BLaER1 (cell line): ENCODE measurements around the gene MOB4.
A peak's percentile ranks its signal among the peaks of the same experiment; 100 is the strongest.
"Not testable (repeated sequence)": the region's sequence is repeated elsewhere in the genome, so short reads cannot be mapped to it uniquely, and the experiment has no call there.

ENCODE experiments used
- H3K27ac ChIP-seq: shearing (Covaris generic); formaldehyde crosslinking; 2 replicates; pipeline ENCODE4 v1.8.1; 2022
- H3K27me3 ChIP-seq: shearing (Covaris generic); formaldehyde crosslinking; 2 replicates; pipeline ENCODE4 v1.8.1; 2022
- H3K36me3 ChIP-seq: shearing (Covaris generic); formaldehyde crosslinking; 2 replicates; pipeline ENCODE4 v1.8.1; 2022
- H3K4me1 ChIP-seq: shearing (Covaris generic); formaldehyde crosslinking; 2 replicates; pipeline ENCODE4 v1.8.1; 2022
- H3K4me2 ChIP-seq: shearing (Covaris generic); formaldehyde crosslinking; 2 replicates; pipeline ENCODE4 v1.8.1; 2022
- H3K4me3 ChIP-seq: shearing (Covaris generic); formaldehyde crosslinking; 2 replicates; pipeline ENCODE4 v1.8.1; 2022
- H3K9ac ChIP-seq: shearing (Covaris generic); formaldehyde crosslinking; 2 replicates; pipeline ENCODE4 v1.8.1; 2022
- H3K9me3 ChIP-seq: shearing (Covaris generic); formaldehyde crosslinking; 2 replicates; pipeline ENCODE4 v1.8.1; 2022
- H4K20me1 ChIP-seq: shearing (Covaris generic); formaldehyde crosslinking; 2 replicates; pipeline ENCODE4 v1.8.1; 2022
- Cebpa-rat ChIP-seq: shearing (Covaris generic); IDR thresholded peaks from 2 replicates; pipeline ENCODE4 v1.8.1; 2022

The MOB4 gene

GRCh38 chr2:197515739-197516392 is at the start of gene MOB4:
MOB4 (plus strand) TSS chr2:197516066; CDS start chr2:197516087, 21 bp downstream.
- Histone ChIP-seq H3K9me3 (peaks cover 28% of the 10 kb centered on the region), H3K36me3 (peaks cover 28% of the 10 kb centered on the region), H3K4me3 (peak within 1 kb of the TSS; percentile 91), H3K9ac (peak within 1 kb of the TSS; percentile 96), H3K27ac (peak within 1 kb of the TSS; percentile 91), H4K20me1 (peaks cover 45% of the 10 kb centered on the region), H3K4me1 (peaks cover 21% of the 10 kb centered on the region), H3K27me3 (no peaks in the 10 kb centered on the region), H3K4me2 (peak within 1 kb of the TSS; percentile 87)
- no peak for TF ChIP-seq Cebpa-rat

- Histone ChIP-seq H3K36me3 (peaks cover 93% of the 10 kb centered on the region), H3K27me3 (no peaks in the 10 kb centered on the region), H3K4me2 (no peak overlapping the region), H3K27ac (no peak overlapping the region), H3K4me3 (no peak overlapping the region), H4K20me1 (no peaks in the 10 kb centered on the region), H3K9me3 (no peaks in the 10 kb centered on the region), H3K4me1 (no peaks in the 10 kb centered on the region), H3K9ac (no peak overlapping the region)
- no peak for TF ChIP-seq Cebpa-rat
Observed at GRCh38 chr2:197472166-197472565, 43.7 kb upstream of the MOB4 start.

- Histone ChIP-seq H3K4me3 (no peak overlapping the region), H3K27ac (no peak overlapping the region), H4K20me1 (no peaks in the 10 kb centered on the region), H3K36me3 (peaks cover 78% of the 10 kb centered on the region), H3K27me3 (no peaks in the 10 kb centered on the region), H3K9me3 (no peaks in the 10 kb centered on the region), H3K4me2 (no peak overlapping the region), H3K4me1 (peaks cover 15% of the 10 kb centered on the region), H3K9ac (no peak overlapping the region)
- TF ChIP-seq Cebpa-rat: no peak
Observed at GRCh38 chr2:197477797-197478196, 38.1 kb upstream of the MOB4 start.

- no peak for TF ChIP-seq Cebpa-rat
- H3K9me3 ChIP-seq: peaks cover 25% of the 10 kb centered on the region
- no peak overlapping the region for H3K4me3 ChIP-seq
- no peak overlapping the region for H3K9ac ChIP-seq
- peaks cover 15% of the 10 kb centered on the region for H3K4me1 ChIP-seq
- H3K36me3 ChIP-seq: peaks cover 80% of the 10 kb centered on the region
- no peak overlapping the region for H3K27ac ChIP-seq
- peaks cover 1% of the 10 kb centered on the region; the same call in 1 of the 2 replicates for H4K20me1 ChIP-seq
- no peaks in the 10 kb centered on the region for H3K27me3 ChIP-seq
- no peak overlapping the region for H3K4me2 ChIP-seq
Observed at GRCh38 chr2:197480165-197481036, 35.5 kb upstream of the MOB4 start.

GRCh38 chr2:197484248-197484647 is 31.6 kb upstream of the MOB4 start:
- not testable (repeated sequence) for H3K27ac ChIP-seq
- peaks cover 31% of the 10 kb centered on the region for H4K20me1 ChIP-seq
- H3K36me3 ChIP-seq: peaks cover 85% of the 10 kb centered on the region

GRCh38 chr2:197486175-197486574 is 29.7 kb upstream of the MOB4 start:
- H4K20me1 ChIP-seq: peaks cover 50% of the 10 kb centered on the region

More at GRCh38 chr2:197484248-197484647, 31.6 kb upstream of the MOB4 start:
- H3K9me3 ChIP-seq: peaks cover 33% of the 10 kb centered on the region
- not testable (repeated sequence) for H3K4me3 ChIP-seq, H3K27me3 ChIP-seq, H3K4me1 ChIP-seq, H3K4me2 ChIP-seq, H3K9ac ChIP-seq

GRCh38 chr2:197487385-197487784 is 28.5 kb upstream of the MOB4 start:
- Histone ChIP-seq H3K27ac (no peak overlapping the region), H3K4me3 (no peak overlapping the region), H3K4me1 (no peaks in the 10 kb centered on the region), H4K20me1 (peaks cover 63% of the 10 kb centered on the region), H3K9me3 (peaks cover 33% of the 10 kb centered on the region), H3K9ac (no peak overlapping the region), H3K36me3 (peaks cover 97% of the 10 kb centered on the region), H3K27me3 (no peaks in the 10 kb centered on the region), H3K4me2 (no peak overlapping the region)
- no peak for TF ChIP-seq Cebpa-rat

More at GRCh38 chr2:197486175-197486574, 29.7 kb upstream of the MOB4 start:
- H3K27ac ChIP-seq: no peak overlapping the region
- H3K4me2 ChIP-seq: no peak overlapping the region
- no peaks in the 10 kb centered on the region for H3K4me1 ChIP-seq
- H3K9ac ChIP-seq: no peak overlapping the region
- peaks cover 33% of the 10 kb centered on the region for H3K9me3 ChIP-seq
- peaks cover 88% of the 10 kb centered on the region for H3K36me3 ChIP-seq
- no peak for TF ChIP-seq Cebpa-rat
- no peaks in the 10 kb centered on the region for H3K27me3 ChIP-seq
- H3K4me3 ChIP-seq: no peak overlapping the region

- H3K9ac ChIP-seq: no peak overlapping the region
- no peaks in the 10 kb centered on the region for H3K9me3 ChIP-seq
- peaks cover 90% of the 10 kb centered on the region for H4K20me1 ChIP-seq
- no peaks in the 10 kb centered on the region for H3K27me3 ChIP-seq
- peak overlapping the region; percentile 84 for H3K4me2 ChIP-seq
- H3K4me1 ChIP-seq: peaks cover 32% of the 10 kb centered on the region
- H3K27ac ChIP-seq: no peak overlapping the region
- H3K36me3 ChIP-seq: peaks cover 76% of the 10 kb centered on the region
- no peak overlapping the region for H3K4me3 ChIP-seq
- no peak for TF ChIP-seq Cebpa-rat
Observed at GRCh38 chr2:197495433-197496134, 20.3 kb upstream of the MOB4 start.

- peaks cover 36% of the 10 kb centered on the region for H3K4me1 ChIP-seq
- peaks cover 68% of the 10 kb centered on the region for H3K36me3 ChIP-seq
- H3K4me2 ChIP-seq: peak overlapping the region; percentile 84
- H3K27me3 ChIP-seq: no peaks in the 10 kb centered on the region
- H3K9ac ChIP-seq: peak overlapping the region; percentile 90
- no peaks in the 10 kb centered on the region for H3K9me3 ChIP-seq
- peaks cover 83% of the 10 kb centered on the region for H4K20me1 ChIP-seq
- H3K4me3 ChIP-seq: peak overlapping the region; percentile 87; the same call in 1 of the 2 replicates
- TF ChIP-seq Cebpa-rat: no peak
- no peak overlapping the region for H3K27ac ChIP-seq
Observed at GRCh38 chr2:197496695-197497094, 19.2 kb upstream of the MOB4 start.
